ENCODE measurements around the gene SENP7.

The SENP7 gene

DNA sequence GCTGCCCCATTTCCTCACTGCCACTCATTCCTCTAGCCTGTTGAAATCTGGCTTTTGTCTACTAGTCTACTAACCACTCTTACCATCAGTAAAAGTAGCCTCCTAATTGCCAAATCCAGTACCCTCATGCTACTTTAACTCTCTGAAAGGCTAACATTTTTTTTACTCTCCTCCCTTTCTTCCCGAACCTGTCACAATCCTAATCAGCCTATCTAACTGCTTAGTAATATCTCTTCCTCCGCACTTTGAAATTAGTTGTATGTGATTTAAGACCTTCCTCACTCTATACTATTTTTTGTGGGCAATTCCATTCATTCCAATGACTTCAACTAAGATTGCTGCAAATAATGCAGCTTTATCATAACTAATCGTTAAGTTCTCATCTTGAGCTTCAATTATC, 3.7 kb downstream of the SENP7 start:
- ChIA-PET POLR2A (ENCODE audit: low non-redundant PET) (no interaction called here), CTCF (no interaction called here)
- TF ChIP-seq, protein P1, sequence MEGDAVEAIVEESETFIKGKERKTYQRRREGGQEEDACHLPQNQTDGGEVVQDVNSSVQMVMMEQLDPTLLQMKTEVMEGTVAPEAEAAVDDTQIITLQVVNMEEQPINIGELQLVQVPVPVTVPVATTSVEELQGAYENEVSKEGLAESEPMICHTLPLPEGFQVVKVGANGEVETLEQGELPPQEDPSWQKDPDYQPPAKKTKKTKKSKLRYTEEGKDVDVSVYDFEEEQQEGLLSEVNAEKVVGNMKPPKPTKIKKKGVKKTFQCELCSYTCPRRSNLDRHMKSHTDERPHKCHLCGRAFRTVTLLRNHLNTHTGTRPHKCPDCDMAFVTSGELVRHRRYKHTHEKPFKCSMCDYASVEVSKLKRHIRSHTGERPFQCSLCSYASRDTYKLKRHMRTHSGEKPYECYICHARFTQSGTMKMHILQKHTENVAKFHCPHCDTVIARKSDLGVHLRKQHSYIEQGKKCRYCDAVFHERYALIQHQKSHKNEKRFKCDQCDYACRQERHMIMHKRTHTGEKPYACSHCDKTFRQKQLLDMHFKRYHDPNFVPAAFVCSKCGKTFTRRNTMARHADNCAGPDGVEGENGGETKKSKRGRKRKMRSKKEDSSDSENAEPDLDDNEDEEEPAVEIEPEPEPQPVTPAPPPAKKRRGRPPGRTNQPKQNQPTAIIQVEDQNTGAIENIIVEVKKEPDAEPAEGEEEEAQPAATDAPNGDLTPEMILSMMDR (conservative IDR thresholded peaks at IDR 0.05; ENCODE audit: low read depth): no peak
- no peak for DNase-seq (ENCODE audit: low spot score)
- H3K27ac ChIP-seq: no peak overlapping the region

DNA sequence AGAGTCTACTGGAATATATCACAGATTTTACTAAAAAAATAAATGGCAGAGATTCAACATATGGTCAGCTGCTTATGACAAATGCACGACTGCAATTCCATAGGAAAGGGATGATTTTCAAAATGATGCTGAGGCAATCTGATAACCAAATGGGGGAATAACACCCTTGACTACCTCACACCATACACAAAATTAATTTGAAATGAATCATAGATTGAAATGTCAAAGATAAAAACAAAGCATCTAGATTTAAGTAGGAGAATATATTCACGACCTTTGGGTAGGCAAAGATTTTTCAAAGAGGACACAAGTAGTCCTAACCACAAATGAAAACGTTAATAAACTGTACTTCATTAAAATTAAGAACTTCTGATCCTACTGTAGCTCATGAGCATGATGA, 11.2 kb downstream of the SENP7 start:
- ChIA-PET POLR2A (ENCODE audit: low non-redundant PET) (interaction anchor here (1.0 kb wide), 1 partner anchor 11 kb away, joined by 3 read pairs; no protein-coding TSS in a partner anchor), CTCF (no interaction called here)
- no peak for DNase-seq (ENCODE audit: low spot score)
- TF ChIP-seq, protein P1 (conservative IDR thresholded peaks at IDR 0.05; ENCODE audit: low read depth): no peak
- H3K27ac ChIP-seq: no peak overlapping the region

DNA sequence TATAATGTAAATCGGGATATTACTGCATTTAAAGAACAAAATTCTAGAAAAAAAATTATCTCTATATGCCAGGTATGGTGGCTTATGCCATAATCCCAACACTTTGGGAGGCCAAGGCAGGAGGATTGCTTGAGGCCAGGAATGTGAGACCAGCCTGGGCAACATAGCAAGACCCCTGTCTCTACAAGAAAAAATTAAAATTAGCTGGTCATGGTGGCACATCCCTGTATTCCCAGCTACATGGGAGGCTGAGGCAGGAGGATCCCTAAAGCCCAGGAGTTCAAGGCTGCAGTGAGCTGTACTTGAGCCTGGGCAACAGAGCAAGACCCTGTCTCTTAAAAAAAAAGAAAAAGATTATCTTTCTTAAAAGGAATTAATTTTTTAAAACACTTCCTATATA, 12.8 kb downstream of the SENP7 start:
- CTCF ChIA-PET: interaction anchor here (0.6 kb wide), 1 partner anchor 106 kb away, joined by 3 read pairs; no protein-coding TSS in a partner anchor
- no peak overlapping the region for H3K27ac ChIP-seq
- POLR2A ChIA-PET (ENCODE audit: low non-redundant PET): no interaction called here
- DNase-seq (ENCODE audit: low spot score): no peak
- TF ChIP-seq, protein P1 (conservative IDR thresholded peaks at IDR 0.05; ENCODE audit: low read depth): no peak

DNA sequence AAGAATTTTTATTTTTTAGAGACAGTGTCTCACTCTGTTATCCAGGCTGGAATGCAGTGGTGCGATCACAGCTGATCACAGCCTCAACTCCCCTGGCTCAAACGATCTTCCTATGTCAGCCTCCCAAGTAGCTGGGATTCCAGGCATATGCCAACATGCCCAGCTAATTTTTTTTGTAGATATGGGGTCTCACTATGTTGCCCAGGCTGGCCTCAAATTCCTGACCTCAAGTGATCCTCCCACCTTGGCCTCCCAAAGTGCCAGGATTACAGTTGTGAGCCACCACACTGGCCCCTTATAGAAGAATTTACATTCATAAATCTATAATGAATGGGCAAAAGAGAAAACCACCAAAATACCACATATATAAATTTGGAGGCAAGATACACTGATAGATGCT, 15.2 kb downstream of the SENP7 start:
- ChIA-PET POLR2A (ENCODE audit: low non-redundant PET) (no interaction called here), CTCF (interaction anchor here (0.5 to 0.7 kb wide), 2 partner anchors 15 to 19 kb away, joined by 3 to 4 read pairs; partner anchors contain the start of gene SENP7)
- no peak for DNase-seq (ENCODE audit: low spot score)
- TF ChIP-seq, protein P1 (conservative IDR thresholded peaks at IDR 0.05; ENCODE audit: low read depth): no peak
- no peak overlapping the region for H3K27ac ChIP-seq

DNA sequence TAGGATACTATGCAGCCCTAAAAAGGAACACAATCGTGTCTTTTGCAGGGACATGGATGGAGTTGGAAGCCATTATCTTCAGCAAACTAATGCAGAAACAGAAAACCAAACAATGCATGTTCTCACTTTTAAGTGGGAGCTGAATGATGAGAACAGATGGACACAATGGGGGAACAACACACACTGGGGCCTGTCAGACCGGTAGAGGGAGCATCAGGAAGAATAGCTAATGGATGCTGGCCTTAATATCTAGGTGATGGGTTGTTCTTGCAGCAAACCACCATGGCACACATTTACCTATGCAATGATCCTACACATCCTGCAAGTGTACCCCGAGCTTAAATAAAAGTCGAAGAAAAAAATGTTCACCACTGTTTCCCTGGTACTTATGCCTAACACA, 17.5 kb downstream of the SENP7 start:
- POLR2A ChIA-PET (ENCODE audit: low non-redundant PET): no interaction called here
- TF ChIP-seq, protein P1 (conservative IDR thresholded peaks at IDR 0.05; ENCODE audit: low read depth): no peak
- no peak for DNase-seq (ENCODE audit: low spot score)
- no peak overlapping the region for H3K27ac ChIP-seq
- CTCF ChIA-PET: no interaction called here

DNA sequence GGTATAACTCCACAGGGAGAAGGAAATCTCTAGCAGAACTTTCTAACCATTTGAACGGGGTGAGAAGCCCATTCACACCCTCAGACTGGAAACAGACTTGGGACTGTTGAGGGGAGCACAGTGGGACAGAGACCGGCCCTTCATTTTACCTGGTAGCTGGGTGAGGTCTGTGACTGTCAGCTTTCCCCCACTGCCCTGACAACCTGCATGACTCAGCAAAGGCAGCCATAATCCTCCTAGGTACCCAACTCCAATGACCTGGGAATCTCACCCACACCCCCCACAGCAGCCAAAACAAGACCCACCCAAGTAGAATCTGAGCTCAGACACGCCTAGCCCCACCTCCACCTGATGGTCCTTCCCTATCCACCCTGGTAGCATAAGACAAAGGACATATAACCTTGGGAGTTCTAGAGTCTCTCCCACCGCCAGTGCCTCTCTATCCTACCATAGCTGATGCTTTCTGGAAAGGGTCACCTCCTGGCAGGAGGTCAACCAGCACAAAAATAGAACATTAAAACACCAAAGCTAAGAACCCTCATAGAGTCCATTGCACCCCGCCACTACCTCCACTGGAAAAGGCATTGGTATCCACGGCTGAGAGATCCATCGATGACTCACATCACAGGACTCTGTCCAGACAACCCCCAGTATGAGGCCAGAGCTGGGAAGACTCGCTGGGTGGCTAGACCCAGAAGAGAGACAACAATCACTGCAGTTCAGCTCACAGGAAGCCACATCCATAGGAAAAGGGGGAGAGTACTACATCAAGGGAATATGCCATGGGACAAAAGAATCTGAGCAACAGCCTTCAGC, 28.0 kb downstream of the SENP7 start:
- POLR2A ChIA-PET (ENCODE audit: low non-redundant PET): no interaction called here
- peak; percentile 57 for DNase-seq (ENCODE audit: low spot score)
- peak overlapping the region; percentile 20 for H3K27ac ChIP-seq
- CTCF ChIA-PET: no interaction called here
- TF ChIP-seq, protein P1 (conservative IDR thresholded peaks at IDR 0.05; ENCODE audit: low read depth): no peak
